Immature natural killer cell (primary cell): ENCODE results near the gene TCF7L1. TPM values are rescaled to one million over a fixed set of nuclear protein-coding genes. Genes with fewer than 3 reads are reported as not detected.

Experiments
- DNase-seq, 3 donors: peaks; one replicate each; pipeline ENCODE4 v3.0.0; 2022; ENCODE audit warnings: mixed read lengths in 1 of 3
- H3K27ac Mint-ChIP-seq, 6 donors: one replicate each; pipeline ENCODE4 v1.8.0; 2020; ENCODE audit warnings: mixed read lengths in 6 of 6, mild to moderate bottlenecking in 5 of 6, inconsistent platforms in 4 of 6, moderate library complexity in 3 of 6
- H3K27me3 Mint-ChIP-seq, 3 donors: one replicate each; pipeline ENCODE4 v1.8.0; 2020 to 2021; ENCODE audit warnings: low read depth in 3 of 3, mild to moderate bottlenecking in 3 of 3, mixed read lengths in 3 of 3, moderate library complexity in 3 of 3, inconsistent platforms in 1 of 3
- H3K36me3 Mint-ChIP-seq, 3 donors: one replicate each; pipeline ENCODE4 v1.8.0; 2020; ENCODE audit warnings: mixed read lengths in 3 of 3, inconsistent platforms in 2 of 3, mild to moderate bottlenecking in 2 of 3
- H3K4me1 Mint-ChIP-seq, 2 donors: one replicate each; pipeline ENCODE4 v1.8.0; 2020; ENCODE audit warnings: inconsistent platforms in 2 of 2, mild to moderate bottlenecking in 2 of 2, mixed read lengths in 2 of 2, moderate library complexity in 1 of 2
- H3K4me3 Mint-ChIP-seq, 5 donors: one replicate each; pipeline ENCODE4 v1.8.0; 2020; ENCODE audit warnings: mild to moderate bottlenecking in 5 of 5, mixed read lengths in 5 of 5, inconsistent platforms in 3 of 5, moderate library complexity in 3 of 5
- H3K9me3 Mint-ChIP-seq, 6 donors: one replicate each; pipeline ENCODE4 v1.8.0; 2020; ENCODE audit warnings: mild to moderate bottlenecking in 6 of 6, mixed read lengths in 6 of 6, inconsistent platforms in 4 of 6, moderate library complexity in 3 of 6
- polyA plus RNA-seq, 3 donors: library from polyadenylated mRNA; unstranded; fragments of 300-500 nt; fragmentation: Illumina TruSeq; gene quantifications; one replicate each; pipeline ENCODE4 v1.2.3, GENCODE V29; 2021

TCF7L1 gene
- polyA plus RNA-seq, 3 donors from 2014 or later = 0.12 TPM; not detected in 2

DNA sequence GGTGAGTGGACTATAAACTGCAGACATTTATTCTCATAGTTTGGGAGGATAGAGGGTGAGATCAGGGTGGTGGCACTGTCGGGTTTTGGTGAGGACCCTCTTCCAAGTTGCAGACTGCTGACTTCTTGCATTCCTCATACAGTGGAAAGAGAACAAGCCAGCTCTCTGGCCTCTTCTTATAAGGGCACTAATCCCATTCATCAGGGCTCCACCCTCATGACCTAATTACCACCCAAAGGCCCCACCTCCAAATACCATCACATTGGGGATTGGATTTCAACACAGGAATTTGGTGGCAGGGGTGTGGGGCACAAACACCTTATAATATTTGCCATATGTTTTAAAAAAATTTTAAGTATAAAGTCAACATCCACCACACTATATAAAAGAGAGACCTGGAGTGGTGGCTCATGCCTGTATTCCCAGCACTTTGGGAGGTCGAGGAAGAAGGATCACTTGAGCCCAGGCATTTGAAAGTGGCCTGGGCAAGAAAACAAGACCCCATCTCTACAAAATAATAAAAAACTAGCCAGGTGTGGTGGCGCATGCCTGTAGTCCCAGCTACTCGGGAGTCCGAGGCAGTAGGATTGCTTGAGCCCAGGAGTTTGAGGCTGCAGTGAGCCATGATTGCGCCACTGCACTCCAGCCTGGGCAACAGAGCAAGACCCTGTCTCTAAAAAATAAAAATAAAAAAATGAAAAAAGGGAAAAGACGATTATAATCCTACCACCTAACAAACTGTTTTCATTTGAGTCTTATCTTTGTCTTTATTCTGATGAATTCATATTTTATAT is 44.0 kb downstream of the TCF7L1 start:
- Mint-ChIP-seq H3K9me3 (no peaks in the 10 kb centered on the region), H3K36me3 (no peaks in the 10 kb centered on the region), H3K4me1 (peaks cover 11 to 16% of the 10 kb centered on the region in 2 donors), H3K27ac (no peak overlapping the region), H3K27me3 (peaks cover 4 to 10% (median 8%) of the 10 kb centered on the region in 3 donors), H3K4me3 (no peak overlapping the region)
- DNase-seq = no peak

DNA sequence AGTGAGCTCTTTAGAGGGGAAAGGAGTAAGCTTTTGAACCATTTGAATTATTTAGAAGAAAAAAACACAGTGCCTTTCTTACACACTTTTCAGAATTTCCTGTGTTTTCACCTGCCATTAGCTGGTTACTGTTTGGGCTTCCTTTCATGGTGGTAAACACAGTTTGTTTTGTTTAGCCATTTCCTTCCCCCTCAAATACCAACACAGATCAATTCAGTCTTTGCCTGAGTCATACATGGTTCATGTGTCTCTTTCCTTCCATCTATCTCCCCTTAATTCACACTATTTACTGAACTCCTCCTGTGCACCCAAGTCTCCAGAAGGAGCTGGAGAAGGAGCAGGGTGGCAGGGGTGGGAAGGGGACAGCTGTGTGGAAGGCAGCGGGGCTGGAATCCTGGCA is 45.0 kb downstream of the TCF7L1 start:
- Mint-ChIP-seq H3K27me3 (peaks cover 3 to 8% (median 8%) of the 10 kb centered on the region in 3 donors), H3K4me1 (peaks cover 11 to 16% of the 10 kb centered on the region in 2 donors), H3K9me3 (no peaks in the 10 kb centered on the region), H3K36me3 (no peaks in the 10 kb centered on the region), H3K27ac (peak overlapping the region in 2 of 6 donors; percentile 15 to 55), H3K4me3 (peak overlapping the region in 1 of 5 donors; percentile 0)
- no peak for DNase-seq

DNA sequence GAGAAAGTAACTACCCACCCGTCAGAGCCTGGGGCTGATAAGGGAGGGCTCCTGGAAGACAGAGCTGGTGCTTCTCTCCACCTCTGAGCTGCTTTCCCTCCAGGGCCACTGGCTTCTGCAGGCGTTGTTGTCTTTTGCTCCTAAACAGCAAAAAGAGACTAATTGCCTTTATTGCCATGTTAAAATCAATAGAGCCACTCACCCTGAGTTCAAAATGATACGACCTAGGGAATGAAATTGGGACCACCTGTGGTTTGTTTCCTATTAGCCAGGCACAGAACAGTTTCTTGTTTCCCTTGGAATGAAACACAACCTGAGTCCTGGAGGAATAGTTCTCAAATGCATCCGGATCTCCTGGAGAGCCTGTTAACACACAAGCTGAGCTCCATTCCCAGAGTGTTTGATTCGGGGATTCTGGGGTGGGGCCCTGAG is 45.8 kb downstream of the TCF7L1 start:
- H3K4me3 Mint-ChIP-seq = no peak overlapping the region
- peaks cover 11 to 16% of the 10 kb centered on the region in 2 donors for H3K4me1 Mint-ChIP-seq
- no peaks in the 10 kb centered on the region for H3K9me3 Mint-ChIP-seq
- H3K36me3 Mint-ChIP-seq = no peaks in the 10 kb centered on the region
- no peak overlapping the region for H3K27ac Mint-ChIP-seq
- H3K27me3 Mint-ChIP-seq = peaks cover 4 to 8% (median 8%) of the 10 kb centered on the region in 3 donors
- DNase-seq = no peak

DNA sequence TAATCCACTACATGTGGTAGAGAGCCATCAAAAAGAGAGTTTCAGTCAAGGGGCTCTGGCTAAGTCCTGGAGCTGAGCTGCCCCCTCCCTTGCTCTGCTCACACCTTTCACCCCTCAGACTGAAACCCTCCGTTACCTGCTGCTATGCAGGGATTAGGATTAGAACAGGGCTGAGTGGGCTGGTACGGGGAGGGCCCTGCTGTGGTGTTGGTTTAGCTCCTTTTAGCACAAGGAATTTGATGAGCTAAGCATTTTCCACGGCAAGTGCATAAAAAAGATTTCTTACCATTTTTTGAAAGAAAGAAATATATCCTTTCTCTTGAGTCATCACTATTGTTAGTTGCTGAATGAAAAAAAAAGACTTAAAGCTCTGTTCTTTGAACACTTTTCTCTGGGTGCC is 46.3 kb downstream of the TCF7L1 start:
- DNase-seq = no peak
- Mint-ChIP-seq H3K4me1 (peaks cover 11 to 16% of the 10 kb centered on the region in 2 donors), H3K36me3 (no peaks in the 10 kb centered on the region), H3K27me3 (peaks cover 4 to 8% (median 6%) of the 10 kb centered on the region in 3 donors), H3K27ac (peak overlapping the region in 1 of 6 donors; percentile 32), H3K9me3 (no peaks in the 10 kb centered on the region), H3K4me3 (no peak overlapping the region)

DNA sequence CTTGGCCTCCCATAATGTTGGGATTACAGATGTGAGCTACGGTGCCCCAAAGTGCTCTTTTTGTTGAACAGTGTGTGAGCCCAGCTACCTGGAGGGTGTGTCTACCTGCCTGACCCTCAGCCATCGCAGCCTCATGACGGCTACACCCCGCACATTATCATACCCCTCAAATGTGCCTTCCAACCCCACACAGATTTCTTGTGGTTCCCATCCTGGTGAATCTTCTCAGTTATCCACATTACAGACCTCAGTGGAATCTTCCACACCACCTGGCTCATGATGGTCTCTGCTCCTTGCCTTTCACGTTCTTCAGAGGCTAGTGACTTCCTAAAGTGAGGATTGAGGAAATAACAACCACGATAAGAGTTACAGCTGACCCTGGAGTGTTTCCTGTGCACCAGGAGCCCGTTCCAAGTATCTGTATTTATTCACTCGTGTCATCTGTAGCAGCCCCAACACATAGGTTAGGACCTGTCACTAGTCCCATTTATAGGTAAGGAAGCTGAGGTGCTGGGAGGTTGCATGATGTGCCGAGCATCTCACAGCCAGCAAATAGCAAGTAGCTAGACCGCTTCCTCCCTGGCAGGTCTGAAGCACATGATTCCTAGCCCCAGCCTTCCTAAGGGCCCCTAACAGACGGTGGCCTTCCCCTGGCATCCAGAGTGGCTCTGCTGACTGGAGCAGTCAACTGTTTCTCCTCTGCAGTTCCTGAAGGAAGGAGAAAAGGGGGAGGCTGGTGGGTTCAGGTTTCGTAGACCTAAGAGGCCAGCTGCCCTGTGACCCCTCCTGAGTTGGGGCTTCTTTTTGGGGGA is 47.3 kb downstream of the TCF7L1 start:
- no peaks in the 10 kb centered on the region for H3K9me3 Mint-ChIP-seq
- H3K27me3 Mint-ChIP-seq = peaks cover 7 to 9% (median 8%) of the 10 kb centered on the region in 3 donors
- H3K27ac Mint-ChIP-seq = peak overlapping the region in 1 of 6 donors; percentile 11
- no peak overlapping the region for H3K4me3 Mint-ChIP-seq
- H3K36me3 Mint-ChIP-seq = no peaks in the 10 kb centered on the region
- no peak for DNase-seq
- H3K4me1 Mint-ChIP-seq = peaks cover 19 to 26% of the 10 kb centered on the region in 2 donors

DNA sequence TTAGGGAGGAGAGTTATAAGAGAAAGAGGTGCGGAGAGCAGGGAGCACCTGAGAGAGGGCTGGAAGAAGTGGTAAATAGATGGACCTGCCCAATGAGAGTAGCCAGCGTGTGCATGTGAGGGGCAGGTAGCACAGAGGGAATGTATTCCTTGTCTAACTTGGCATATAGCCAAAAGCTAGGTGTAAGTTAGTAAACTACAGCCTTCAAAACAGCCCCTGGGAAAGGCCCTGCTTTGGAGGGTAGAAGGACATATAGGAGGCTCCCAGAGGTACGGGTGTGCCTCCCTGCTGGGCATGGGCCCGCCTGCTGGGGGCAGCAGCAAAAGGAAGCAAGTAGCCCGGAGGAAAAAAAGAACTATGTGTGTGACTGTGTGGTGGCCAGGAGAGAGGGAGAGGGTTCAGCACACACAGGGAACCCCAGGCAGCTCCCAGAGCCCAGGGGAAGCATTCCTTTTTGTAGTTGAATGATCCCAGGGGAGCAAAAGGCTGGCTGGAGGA is 48.0 kb downstream of the TCF7L1 start:
- H3K4me3 Mint-ChIP-seq = no peak overlapping the region

DNA sequence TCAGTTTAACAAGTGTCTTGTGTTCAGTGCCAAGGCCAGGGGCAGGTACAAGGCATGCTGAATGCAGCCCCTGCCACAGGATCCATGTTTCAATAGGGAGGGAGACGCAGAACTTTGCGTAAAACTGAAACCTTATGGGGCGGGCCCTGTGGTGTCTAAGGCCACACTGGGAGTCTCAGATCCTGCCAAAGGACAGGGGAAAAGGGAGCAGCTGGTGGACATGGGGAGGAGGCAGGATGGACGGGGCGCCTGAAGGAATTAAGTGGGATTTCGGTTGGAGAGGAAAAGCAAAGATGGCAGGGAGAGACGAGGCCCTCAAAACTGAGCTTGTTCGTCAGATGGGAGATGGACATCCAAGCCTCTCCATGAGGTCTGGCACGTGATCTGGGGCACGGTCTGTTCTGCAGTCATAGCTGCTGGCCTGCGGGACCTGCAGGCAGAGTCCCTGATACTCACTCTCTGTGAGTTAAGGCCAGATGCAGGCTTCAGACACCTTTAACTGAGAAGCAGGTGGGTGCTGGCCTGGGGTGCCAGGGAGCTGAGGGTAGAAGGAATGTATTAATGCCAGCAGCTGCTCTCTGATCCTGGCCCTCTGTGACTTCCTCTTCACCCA is 48.8 kb downstream of the TCF7L1 start:
- H3K4me1 Mint-ChIP-seq = peaks cover 21 to 36% of the 10 kb centered on the region in 2 donors
- H3K27ac Mint-ChIP-seq = no peak overlapping the region
- peaks cover 4 to 9% (median 7%) of the 10 kb centered on the region in 3 donors for H3K27me3 Mint-ChIP-seq
- DNase-seq = no peak
- no peaks in the 10 kb centered on the region for H3K9me3 Mint-ChIP-seq
- no peak overlapping the region for H3K4me3 Mint-ChIP-seq
- no peaks in the 10 kb centered on the region for H3K36me3 Mint-ChIP-seq

More for the DNA sequence above, 48.0 kb downstream of the TCF7L1 start:
- peaks cover 21 to 29% of the 10 kb centered on the region in 2 donors for H3K4me1 Mint-ChIP-seq
- DNase-seq = no peak
- peaks cover 7 to 10% (median 9%) of the 10 kb centered on the region in 3 donors for H3K27me3 Mint-ChIP-seq
- no peaks in the 10 kb centered on the region for H3K9me3 Mint-ChIP-seq
- no peaks in the 10 kb centered on the region for H3K36me3 Mint-ChIP-seq
- peak overlapping the region in 1 of 6 donors; percentile 76 for H3K27ac Mint-ChIP-seq

DNA sequence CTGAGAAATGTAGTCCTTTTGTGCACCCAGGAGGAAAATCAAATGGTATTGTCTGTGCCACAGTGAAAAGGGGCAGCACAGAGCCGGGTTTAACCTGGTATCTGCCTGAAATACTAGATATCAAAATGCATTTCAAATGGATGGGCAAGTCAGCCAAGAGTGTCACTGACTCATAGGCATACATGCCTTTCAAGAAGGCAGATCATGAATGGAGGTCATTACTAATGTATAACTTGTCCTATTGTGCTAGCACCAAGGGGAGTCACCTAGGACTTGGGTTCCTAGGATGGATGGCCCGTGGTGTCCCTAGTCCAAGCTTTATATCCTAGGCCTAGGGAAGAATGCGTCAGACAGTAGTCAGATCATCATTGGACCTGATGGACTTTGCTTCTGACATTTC is 49.9 kb downstream of the TCF7L1 start:
- H3K27ac Mint-ChIP-seq = no peak overlapping the region
- no peaks in the 10 kb centered on the region for H3K9me3 Mint-ChIP-seq
- no peak for DNase-seq
- H3K4me3 Mint-ChIP-seq = no peak overlapping the region
- no peaks in the 10 kb centered on the region for H3K36me3 Mint-ChIP-seq
- H3K4me1 Mint-ChIP-seq = peaks cover 17 to 34% of the 10 kb centered on the region in 2 donors
- H3K27me3 Mint-ChIP-seq = peaks cover 4 to 16% (median 5%) of the 10 kb centered on the region in 3 donors

DNA sequence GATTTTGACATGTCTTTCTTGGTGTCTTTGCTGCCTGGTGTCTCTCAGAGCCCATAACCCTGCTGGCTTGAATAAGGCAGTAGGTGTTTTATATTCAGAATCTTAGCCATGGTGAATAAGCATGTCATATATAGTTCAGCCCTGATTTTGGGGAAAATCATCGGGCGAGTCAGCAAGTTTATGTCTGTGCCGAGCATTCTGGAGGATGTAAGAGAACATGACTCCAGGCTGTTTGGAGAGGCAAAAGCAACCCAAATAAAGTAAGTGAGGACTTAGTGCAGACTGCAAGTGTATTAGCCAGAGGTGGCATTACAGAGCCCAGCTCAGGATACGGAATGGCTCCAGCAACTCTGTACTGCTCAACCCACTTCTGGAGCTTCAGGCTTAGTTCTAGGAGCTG is 50.3 kb downstream of the TCF7L1 start:
- Mint-ChIP-seq H3K36me3 (no peaks in the 10 kb centered on the region), H3K4me3 (no peak overlapping the region), H3K27me3 (peaks cover 4 to 16% (median 5%) of the 10 kb centered on the region in 3 donors), H3K27ac (no peak overlapping the region), H3K9me3 (no peaks in the 10 kb centered on the region), H3K4me1 (peaks cover 13 to 30% of the 10 kb centered on the region in 2 donors)
- no peak for DNase-seq

DNA sequence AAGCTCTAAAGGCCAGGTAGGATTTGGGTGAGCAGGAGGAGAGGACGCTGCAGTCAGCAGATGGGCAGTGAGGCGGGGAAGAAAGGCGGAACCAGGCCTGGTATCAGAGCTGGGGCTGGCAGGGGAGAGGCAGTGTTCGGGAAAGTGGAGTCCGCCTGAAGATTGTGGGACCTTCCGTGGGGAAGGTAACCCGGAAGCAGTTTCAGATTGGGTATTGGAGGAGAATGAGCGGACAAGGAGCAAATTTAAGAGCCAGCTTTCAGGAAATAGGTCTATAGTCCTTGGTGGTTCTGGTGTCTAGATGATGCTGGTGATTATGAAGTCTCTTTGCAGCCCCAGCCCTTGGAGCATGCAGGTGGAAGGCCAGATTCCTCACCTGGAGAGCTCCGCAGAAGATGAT is 51.0 kb downstream of the TCF7L1 start:
- Mint-ChIP-seq H3K36me3 (no peaks in the 10 kb centered on the region), H3K4me1 (peaks cover 10 to 24% of the 10 kb centered on the region in 2 donors), H3K4me3 (no peak overlapping the region), H3K27ac (peak overlapping the region in 1 of 6 donors; percentile 7), H3K27me3 (peaks cover 4 to 16% (median 5%) of the 10 kb centered on the region in 3 donors), H3K9me3 (no peaks in the 10 kb centered on the region)
- DNase-seq = no peak

DNA sequence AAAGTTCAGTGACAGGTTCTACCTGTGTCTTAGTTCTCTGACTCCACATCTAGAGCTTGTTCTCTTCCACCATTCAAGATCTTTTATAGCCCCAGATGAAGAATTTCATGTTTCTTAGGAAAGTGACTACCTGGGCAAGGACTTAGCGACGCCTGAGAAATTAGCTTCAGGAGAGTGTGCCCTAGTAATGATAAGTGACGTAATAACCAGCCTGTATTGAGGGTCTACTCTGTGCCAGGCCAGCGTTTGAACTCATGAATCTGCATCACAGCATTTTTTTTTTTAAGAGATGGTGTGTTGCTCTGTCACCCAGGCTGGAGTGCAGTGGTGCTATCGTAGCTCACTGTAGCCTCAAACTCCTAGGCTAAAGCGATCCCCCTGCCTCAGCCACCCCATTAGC is 51.8 kb downstream of the TCF7L1 start:
- no peak for DNase-seq
- Mint-ChIP-seq H3K36me3 (no peaks in the 10 kb centered on the region), H3K9me3 (no peaks in the 10 kb centered on the region), H3K27ac (peak overlapping the region; percentile 26 to 87 (median 58)), H3K4me1 (peaks cover 10 to 24% of the 10 kb centered on the region in 2 donors), H3K4me3 (peak overlapping the region in 4 of 5 donors; percentile 38 to 71 (median 56)), H3K27me3 (peaks cover 4 to 15% (median 5%) of the 10 kb centered on the region in 3 donors)

DNA sequence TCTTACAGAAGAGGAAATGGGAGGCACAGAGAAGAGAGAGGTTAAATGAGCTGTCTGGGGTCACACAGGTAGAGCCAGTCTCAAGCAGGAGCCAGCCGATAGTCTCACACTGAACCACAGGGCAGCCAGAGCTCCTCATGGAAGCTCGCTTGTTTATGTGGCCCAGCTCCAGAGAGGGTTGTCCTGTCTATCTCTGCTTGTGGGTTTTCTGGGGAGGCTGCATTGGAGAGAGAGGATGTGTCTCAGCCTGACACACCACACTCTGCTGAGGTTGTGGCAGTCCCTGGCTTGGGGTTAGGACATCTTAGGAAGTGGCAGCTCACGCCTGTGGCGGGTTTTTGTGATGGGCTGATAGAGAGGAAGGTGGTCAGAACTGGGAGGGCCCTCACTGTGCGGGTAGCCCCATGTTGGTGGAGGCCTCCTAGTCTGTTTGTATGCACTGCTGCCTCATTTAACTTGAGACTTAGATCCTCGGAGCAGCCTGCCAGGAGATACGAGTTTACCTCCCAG is 52.3 kb downstream of the TCF7L1 start:
- H3K4me3 Mint-ChIP-seq = peak overlapping the region in 4 of 5 donors; percentile 38 to 71 (median 56)
- H3K27ac Mint-ChIP-seq = peak overlapping the region; percentile 26 to 87 (median 58)
- peak; percentile 58 to 66 (median 59) for DNase-seq
- peaks cover 10 to 24% of the 10 kb centered on the region in 2 donors for H3K4me1 Mint-ChIP-seq
- peaks cover 5 to 10% (median 8%) of the 10 kb centered on the region in 3 donors for H3K27me3 Mint-ChIP-seq
- H3K9me3 Mint-ChIP-seq = no peaks in the 10 kb centered on the region
- no peaks in the 10 kb centered on the region for H3K36me3 Mint-ChIP-seq

DNA sequence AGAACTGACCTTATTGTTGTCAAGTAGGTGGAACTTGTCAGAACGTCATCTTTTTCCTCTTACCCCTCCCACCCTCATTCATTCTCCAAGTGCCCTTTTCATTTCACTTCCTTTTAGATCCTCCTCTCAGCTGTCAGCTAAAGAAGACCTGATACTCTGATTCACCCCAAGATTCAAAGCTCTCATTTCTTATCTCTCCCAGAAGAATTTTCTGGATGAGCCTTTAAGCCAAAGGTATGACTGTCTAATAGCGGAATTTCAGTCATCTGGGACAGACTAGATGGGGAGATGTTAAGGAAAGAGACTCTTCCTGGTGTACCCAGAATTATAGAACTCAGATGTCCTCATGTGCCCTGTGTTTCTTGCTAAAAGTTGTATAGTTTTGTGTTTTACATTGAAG is 53.9 kb downstream of the TCF7L1 start:
- Mint-ChIP-seq H3K4me1 (peaks cover 10 to 24% of the 10 kb centered on the region in 2 donors), H3K27me3 (peaks cover 4 to 12% (median 8%) of the 10 kb centered on the region in 3 donors), H3K4me3 (no peak overlapping the region), H3K36me3 (no peaks in the 10 kb centered on the region), H3K9me3 (no peaks in the 10 kb centered on the region), H3K27ac (no peak overlapping the region)
- DNase-seq = no peak
